ENCODE results near the gene PRRC2B.

Gene PRRC2B

GRCh38 chr9:131399972-131400371 lies 6.1 kb downstream of the PRRC2B start:
- no peaks in the 10 kb centered on the region for H3K9me3 ChIP-seq (ENCODE audit: control insufficient read depth, low read length)
- peaks cover 53% of the 10 kb centered on the region for H3K4me1 ChIP-seq (ENCODE audit: control insufficient read depth, insufficient read depth, low read length)
- 92 to 93% methylated on average over 7 of the region's 7 CpGs for WGBS, 2 experiments
- H3K27ac ChIP-seq (ENCODE audit: insufficient read depth, low read depth, low read length, poor library complexity, severe bottlenecking) = no peak overlapping the region
- H3K4me3 ChIP-seq (ENCODE audit: insufficient read depth, low read depth, low read length) = no peak overlapping the region
- H3K27me3 ChIP-seq (ENCODE audit: control insufficient read depth, insufficient read depth, low read length, poor library complexity, severe bottlenecking) = no peaks in the 10 kb centered on the region
- H3K36me3 ChIP-seq (ENCODE audit: control insufficient read depth, insufficient read depth, low read length) = no peaks in the 10 kb centered on the region

DNA sequence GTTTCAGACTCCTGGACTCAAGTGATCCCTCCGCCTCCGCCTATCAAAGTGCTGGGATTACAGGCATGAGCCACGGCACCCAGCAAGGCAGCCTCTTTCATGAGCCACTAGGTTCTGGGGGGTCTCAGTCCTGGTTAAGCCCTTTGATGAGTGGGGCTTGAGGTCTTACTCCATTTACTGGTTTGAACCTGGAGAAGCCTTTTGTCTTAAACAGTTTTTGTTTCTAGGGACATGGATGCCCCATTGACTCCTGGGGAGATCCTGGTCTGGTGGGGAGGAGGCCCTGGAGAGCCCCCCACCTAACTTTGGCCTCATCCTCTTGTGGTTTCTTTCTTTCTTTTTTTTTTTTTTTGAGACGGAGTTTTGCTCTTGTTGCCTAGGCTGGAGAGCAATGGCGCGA lies 6.7 kb downstream of the PRRC2B start:
- Histone ChIP-seq H3K27me3 (ENCODE audit: control insufficient read depth, insufficient read depth, low read length, poor library complexity, severe bottlenecking) (no peaks in the 10 kb centered on the region), H3K9me3 (ENCODE audit: control insufficient read depth, low read length) (no peaks in the 10 kb centered on the region), H3K4me1 (ENCODE audit: control insufficient read depth, insufficient read depth, low read length) (peaks cover 59% of the 10 kb centered on the region), H3K36me3 (ENCODE audit: control insufficient read depth, insufficient read depth, low read length) (no peaks in the 10 kb centered on the region), H3K4me3 (ENCODE audit: insufficient read depth, low read depth, low read length) (no peak overlapping the region), H3K27ac (ENCODE audit: insufficient read depth, low read depth, low read length, poor library complexity, severe bottlenecking) (no peak overlapping the region)
- 81 to 85% methylated on average over 6 of the region's 6 CpGs for WGBS, 2 experiments

- 86 to 91% methylated on average over 6 of the region's 6 CpGs for WGBS, 2 experiments
- Histone ChIP-seq H3K36me3 (ENCODE audit: control insufficient read depth, insufficient read depth, low read length) (no peaks in the 10 kb centered on the region), H3K4me1 (ENCODE audit: control insufficient read depth, insufficient read depth, low read length) (peaks cover 71% of the 10 kb centered on the region), H3K9me3 (ENCODE audit: control insufficient read depth, low read length) (no peaks in the 10 kb centered on the region), H3K27me3 (ENCODE audit: control insufficient read depth, insufficient read depth, low read length, poor library complexity, severe bottlenecking) (no peaks in the 10 kb centered on the region), H3K4me3 (ENCODE audit: insufficient read depth, low read depth, low read length) (no peak overlapping the region), H3K27ac (ENCODE audit: insufficient read depth, low read depth, low read length, poor library complexity, severe bottlenecking) (peak overlapping the region; percentile 88)
Observed at GRCh38 chr9:131402073-131402472, 8.2 kb downstream of the PRRC2B start.

DNA sequence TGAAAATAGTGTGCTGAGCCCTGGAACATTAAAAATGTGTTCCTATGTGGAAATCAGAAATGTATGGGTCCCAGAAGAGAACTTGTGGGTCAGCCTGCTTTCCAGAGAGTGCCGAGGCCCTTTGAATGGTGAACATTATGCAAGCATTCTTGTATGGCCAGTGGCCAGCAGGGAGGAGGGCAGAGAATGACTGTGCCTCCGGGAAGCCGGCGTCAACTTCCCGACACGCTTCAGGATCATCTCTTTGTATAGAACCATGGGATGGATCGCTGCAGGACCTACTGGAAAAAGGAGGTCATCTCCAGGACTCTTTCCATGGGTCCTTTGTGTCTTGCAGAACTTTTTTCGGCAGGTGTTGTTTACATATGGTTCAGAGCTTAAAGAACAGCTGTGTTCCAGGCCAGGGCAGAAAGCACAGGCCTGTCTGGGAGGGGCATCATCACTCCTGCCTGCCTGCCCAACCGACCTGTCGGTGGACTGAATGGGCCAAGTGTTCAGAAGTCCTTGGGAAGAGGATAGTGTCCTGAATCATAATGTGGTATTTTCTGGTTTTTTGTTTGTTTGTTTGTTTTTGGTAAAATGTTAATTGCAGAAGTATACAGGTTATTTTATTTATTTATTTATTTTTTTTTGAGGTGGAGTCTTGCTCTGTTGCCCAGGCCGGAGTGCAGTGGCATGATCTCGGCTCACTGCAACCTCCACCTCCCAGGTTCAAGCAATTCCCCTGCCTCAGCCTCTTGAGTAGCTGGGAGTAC lies 9.0 kb downstream of the PRRC2B start:
- 22 to 24% methylated on average over 12 of the region's 12 CpGs for WGBS, 2 experiments
- Histone ChIP-seq H3K27ac (ENCODE audit: insufficient read depth, low read depth, low read length, poor library complexity, severe bottlenecking) (peak overlapping the region; percentile 88), H3K4me3 (ENCODE audit: insufficient read depth, low read depth, low read length) (no peak overlapping the region), H3K4me1 (ENCODE audit: control insufficient read depth, insufficient read depth, low read length) (peaks cover 71% of the 10 kb centered on the region), H3K27me3 (ENCODE audit: control insufficient read depth, insufficient read depth, low read length, poor library complexity, severe bottlenecking) (no peaks in the 10 kb centered on the region), H3K9me3 (ENCODE audit: control insufficient read depth, low read length) (no peaks in the 10 kb centered on the region), H3K36me3 (ENCODE audit: control insufficient read depth, insufficient read depth, low read length) (no peaks in the 10 kb centered on the region)

DNA sequence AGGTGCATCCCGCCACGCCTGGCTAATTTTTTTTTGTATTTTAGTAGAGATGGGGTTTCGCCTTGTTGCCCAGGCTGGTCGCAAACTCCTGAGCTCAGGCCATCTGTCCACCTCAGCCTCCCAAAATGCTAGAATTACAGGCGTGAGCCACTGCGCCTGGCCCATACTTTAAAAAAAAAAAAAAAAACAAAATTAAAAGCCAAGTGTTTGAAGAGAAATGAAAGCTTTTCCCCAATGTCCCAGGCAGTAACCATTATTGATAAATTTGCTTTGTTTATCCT lies 9.5 kb downstream of the PRRC2B start:
- H3K4me3 ChIP-seq (ENCODE audit: insufficient read depth, low read depth, low read length) = no peak overlapping the region
- no peaks in the 10 kb centered on the region for H3K9me3 ChIP-seq (ENCODE audit: control insufficient read depth, low read length)
- no peaks in the 10 kb centered on the region for H3K36me3 ChIP-seq (ENCODE audit: control insufficient read depth, insufficient read depth, low read length)
- no peaks in the 10 kb centered on the region for H3K27me3 ChIP-seq (ENCODE audit: control insufficient read depth, insufficient read depth, low read length, poor library complexity, severe bottlenecking)
- 89 to 95% methylated on average over 6 of the region's 6 CpGs for WGBS, 2 experiments
- peaks cover 73% of the 10 kb centered on the region for H3K4me1 ChIP-seq (ENCODE audit: control insufficient read depth, insufficient read depth, low read length)
- no peak overlapping the region for H3K27ac ChIP-seq (ENCODE audit: insufficient read depth, low read depth, low read length, poor library complexity, severe bottlenecking)

GRCh38 chr9:131404581-131404980 lies 10.7 kb downstream of the PRRC2B start:
- H3K9me3 ChIP-seq (ENCODE audit: control insufficient read depth, low read length) = no peaks in the 10 kb centered on the region
- peaks cover 73% of the 10 kb centered on the region for H3K4me1 ChIP-seq (ENCODE audit: control insufficient read depth, insufficient read depth, low read length)
- H3K27me3 ChIP-seq (ENCODE audit: control insufficient read depth, insufficient read depth, low read length, poor library complexity, severe bottlenecking) = no peaks in the 10 kb centered on the region
- peak overlapping the region; percentile 37 for H3K27ac ChIP-seq (ENCODE audit: insufficient read depth, low read depth, low read length, poor library complexity, severe bottlenecking)
- no peak overlapping the region for H3K4me3 ChIP-seq (ENCODE audit: insufficient read depth, low read depth, low read length)
- no peaks in the 10 kb centered on the region for H3K36me3 ChIP-seq (ENCODE audit: control insufficient read depth, insufficient read depth, low read length)
- WGBS, 2 experiments = 35 to 40% methylated on average over 5 of the region's 5 CpGs

GRCh38 chr9:131404987-131405386 lies 11.1 kb downstream of the PRRC2B start:
- Histone ChIP-seq H3K4me1 (ENCODE audit: control insufficient read depth, insufficient read depth, low read length) (peaks cover 72% of the 10 kb centered on the region), H3K9me3 (ENCODE audit: control insufficient read depth, low read length) (no peaks in the 10 kb centered on the region), H3K27ac (ENCODE audit: insufficient read depth, low read depth, low read length, poor library complexity, severe bottlenecking) (peak overlapping the region; percentile 37), H3K36me3 (ENCODE audit: control insufficient read depth, insufficient read depth, low read length) (no peaks in the 10 kb centered on the region), H3K4me3 (ENCODE audit: insufficient read depth, low read depth, low read length) (no peak overlapping the region), H3K27me3 (ENCODE audit: control insufficient read depth, insufficient read depth, low read length, poor library complexity, severe bottlenecking) (no peaks in the 10 kb centered on the region)
- WGBS, 2 experiments = 68 to 72% methylated on average over 7 of the region's 7 CpGs

GRCh38 chr9:131405428-131405827 lies 11.5 kb downstream of the PRRC2B start:
- 6 to 8% methylated on average over 6 of the region's 6 CpGs for WGBS, 2 experiments
- Histone ChIP-seq H3K27ac (ENCODE audit: insufficient read depth, low read depth, low read length, poor library complexity, severe bottlenecking) (peak overlapping the region; percentile 37), H3K9me3 (ENCODE audit: control insufficient read depth, low read length) (no peaks in the 10 kb centered on the region), H3K27me3 (ENCODE audit: control insufficient read depth, insufficient read depth, low read length, poor library complexity, severe bottlenecking) (no peaks in the 10 kb centered on the region), H3K4me1 (ENCODE audit: control insufficient read depth, insufficient read depth, low read length) (peaks cover 69% of the 10 kb centered on the region), H3K36me3 (ENCODE audit: control insufficient read depth, insufficient read depth, low read length) (no peaks in the 10 kb centered on the region), H3K4me3 (ENCODE audit: insufficient read depth, low read depth, low read length) (no peak overlapping the region)

DNA sequence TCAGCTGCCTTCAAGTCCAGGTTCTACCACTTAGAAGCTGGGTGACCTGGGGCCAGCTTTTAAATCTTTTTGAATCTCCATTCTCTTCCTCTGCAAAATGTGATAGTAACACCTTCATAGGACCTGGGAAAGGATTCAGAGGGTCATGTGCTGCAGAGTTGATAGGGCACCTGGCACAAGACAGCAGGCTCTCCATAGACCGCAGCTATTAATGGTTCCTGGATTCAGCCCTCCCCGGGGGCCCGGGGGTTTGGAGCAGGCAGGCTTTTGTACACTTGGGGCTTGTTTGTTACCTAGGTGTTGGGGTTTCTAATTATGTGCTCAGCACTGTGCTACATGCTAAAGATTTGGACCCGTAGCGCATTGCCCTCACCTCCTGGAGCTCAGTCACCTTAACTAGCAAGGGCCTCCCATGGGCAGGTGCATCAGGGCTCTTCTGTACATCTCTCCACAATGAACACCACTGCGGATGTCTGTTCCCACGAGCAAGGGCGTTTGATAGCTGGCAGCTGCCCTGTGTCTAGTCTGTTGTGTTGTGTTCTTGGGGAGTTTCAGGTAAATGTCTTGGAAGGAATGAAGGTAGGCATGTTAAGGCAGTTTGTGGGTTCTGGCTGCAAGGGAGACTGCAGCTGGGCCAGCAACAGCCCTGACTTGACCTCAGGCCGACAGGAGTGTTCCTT lies 12.1 kb downstream of the PRRC2B start:
- no peaks in the 10 kb centered on the region for H3K36me3 ChIP-seq (ENCODE audit: control insufficient read depth, insufficient read depth, low read length)
- no peak overlapping the region for H3K4me3 ChIP-seq (ENCODE audit: insufficient read depth, low read depth, low read length)
- H3K27ac ChIP-seq (ENCODE audit: insufficient read depth, low read depth, low read length, poor library complexity, severe bottlenecking) = peak overlapping the region; percentile 37
- H3K27me3 ChIP-seq (ENCODE audit: control insufficient read depth, insufficient read depth, low read length, poor library complexity, severe bottlenecking) = no peaks in the 10 kb centered on the region
- H3K4me1 ChIP-seq (ENCODE audit: control insufficient read depth, insufficient read depth, low read length) = peaks cover 64% of the 10 kb centered on the region
- H3K9me3 ChIP-seq (ENCODE audit: control insufficient read depth, low read length) = no peaks in the 10 kb centered on the region
- 76 to 80% methylated on average over 9 of the region's 9 CpGs for WGBS, 2 experiments

GRCh38 chr9:131406563-131407436 lies 12.9 kb downstream of the PRRC2B start:
- H3K27ac ChIP-seq (ENCODE audit: insufficient read depth, low read depth, low read length, poor library complexity, severe bottlenecking) = peak overlapping the region; percentile 85
- H3K4me1 ChIP-seq (ENCODE audit: control insufficient read depth, insufficient read depth, low read length) = peaks cover 63% of the 10 kb centered on the region
- WGBS, 2 experiments = 46 to 47% methylated on average over 7 to 9 of the region's 9 CpGs
- H3K9me3 ChIP-seq (ENCODE audit: control insufficient read depth, low read length) = no peaks in the 10 kb centered on the region
- H3K27me3 ChIP-seq (ENCODE audit: control insufficient read depth, insufficient read depth, low read length, poor library complexity, severe bottlenecking) = no peaks in the 10 kb centered on the region
- no peaks in the 10 kb centered on the region for H3K36me3 ChIP-seq (ENCODE audit: control insufficient read depth, insufficient read depth, low read length)
- H3K4me3 ChIP-seq (ENCODE audit: insufficient read depth, low read depth, low read length) = peak overlapping the region; percentile 8

All from ectodermal cell (in vitro differentiated cells).